Activated CD8-positive, alpha-beta T cell treated with anti-CD3 and anti-CD28 coated beads, Interleukin-2, amount 10 ng/mL, durations not matched to agents 7 days and 5 days (primary cell): ENCODE data around the gene PMPCA. TPM values are rescaled to one million over a fixed set of nuclear protein-coding genes. Genes with fewer than 3 reads are reported as not detected.
A peak's percentile ranks its signal among the peaks of the same experiment; 100 is the strongest.

Experiments used
- ATAC-seq: fragments of 150-1000 bp; cut with Tn5 transposase; one replicate; pipeline ENCODE4 v1.10.0; 2021; ENCODE audit warnings: moderate library complexity
- CTCF ChIA-PET: fragments of 350-600 bp; sonication (Branson Sonifier 250); formaldehyde crosslinking; loops from one replicate; lab custom pipeline; 2021; ENCODE audit warnings: antibody characterized with exemption; lab: Charles Lee
- POLR2A ChIA-PET: fragments of 350-600 bp; sonication (Branson Sonifier 250); formaldehyde crosslinking; loops from one replicate; lab custom pipeline; 2021; ENCODE audit warnings: antibody characterized with exemption; lab: Charles Lee
- DNase-seq: peaks from one replicate; pipeline ENCODE4 v3.0.0-alpha.2; 2020
- H3K27ac Mint-ChIP-seq: one replicate; pipeline ENCODE4 v1.8.0; 2021; ENCODE audit warnings: mild to moderate bottlenecking, mixed read lengths
- H3K27me3 Mint-ChIP-seq: one replicate; pipeline ENCODE4 v1.8.0; 2021; ENCODE audit warnings: low read depth, mixed read lengths
- H3K36me3 Mint-ChIP-seq: one replicate; pipeline ENCODE4 v1.8.0; 2021; ENCODE audit warnings: low read depth, mixed read lengths
- H3K4me1 Mint-ChIP-seq: one replicate; pipeline ENCODE4 v1.8.0; 2021; ENCODE audit warnings: low read depth, mixed read lengths
- H3K4me3 Mint-ChIP-seq: one replicate; pipeline ENCODE4 v1.8.0; 2021; ENCODE audit warnings: mild to moderate bottlenecking, mixed read lengths
- H3K9me3 Mint-ChIP-seq: one replicate; pipeline ENCODE4 v1.8.0; 2022; ENCODE audit warnings: mixed read lengths; ENCODE audit not compliant: insufficient read depth
- total RNA-seq, 2 experiments: library from RNA; stranded (reverse); gene quantifications; one replicate each; pipeline ENCODE4 v1.2.3, GENCODE V29; 2021

PMPCA gene
- total RNA-seq, 2 experiments from 2014 or later: 56.5 to 57.5 TPM

DNA sequence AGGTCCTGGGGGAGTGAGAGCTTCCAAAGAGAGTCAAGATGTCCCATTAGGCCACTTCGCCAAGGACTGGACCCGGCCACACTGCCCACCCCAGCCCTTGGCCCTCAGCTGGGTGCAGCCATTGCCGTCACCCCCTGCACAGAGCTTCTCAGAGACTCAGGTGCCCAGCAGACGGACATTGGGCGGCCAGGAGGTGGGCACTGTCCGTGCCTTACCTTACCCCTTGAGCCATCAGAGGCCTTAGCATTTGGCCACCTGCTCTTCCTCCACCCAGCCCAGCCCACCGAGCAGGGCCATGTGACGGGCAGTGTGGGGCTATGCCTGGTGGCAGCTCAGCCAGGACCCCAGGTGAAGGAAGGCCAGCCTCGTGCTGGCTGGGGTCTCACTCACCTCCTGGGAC lies 43.6 kb upstream of the PMPCA start:
- no peaks in the 10 kb centered on the region for H3K36me3 Mint-ChIP-seq
- peaks cover 12% of the 10 kb centered on the region for H3K4me1 Mint-ChIP-seq
- ATAC-seq (no peak), DNase-seq (no peak)
- no peak overlapping the region for H3K27ac Mint-ChIP-seq
- H3K9me3 Mint-ChIP-seq: no peaks in the 10 kb centered on the region
- ChIA-PET POLR2A (interaction anchor here (1.2 kb wide), 1 partner anchor 10 kb away, joined by 4 read pairs; no protein-coding TSS in a partner anchor), CTCF (interaction anchor here (1.1 to 1.2 kb wide), 2 partner anchors 30 to 34 kb away, joined by 3 read pairs; no protein-coding TSS in a partner anchor)
- H3K4me3 Mint-ChIP-seq: no peak overlapping the region
- H3K27me3 Mint-ChIP-seq: no peaks in the 10 kb centered on the region

DNA sequence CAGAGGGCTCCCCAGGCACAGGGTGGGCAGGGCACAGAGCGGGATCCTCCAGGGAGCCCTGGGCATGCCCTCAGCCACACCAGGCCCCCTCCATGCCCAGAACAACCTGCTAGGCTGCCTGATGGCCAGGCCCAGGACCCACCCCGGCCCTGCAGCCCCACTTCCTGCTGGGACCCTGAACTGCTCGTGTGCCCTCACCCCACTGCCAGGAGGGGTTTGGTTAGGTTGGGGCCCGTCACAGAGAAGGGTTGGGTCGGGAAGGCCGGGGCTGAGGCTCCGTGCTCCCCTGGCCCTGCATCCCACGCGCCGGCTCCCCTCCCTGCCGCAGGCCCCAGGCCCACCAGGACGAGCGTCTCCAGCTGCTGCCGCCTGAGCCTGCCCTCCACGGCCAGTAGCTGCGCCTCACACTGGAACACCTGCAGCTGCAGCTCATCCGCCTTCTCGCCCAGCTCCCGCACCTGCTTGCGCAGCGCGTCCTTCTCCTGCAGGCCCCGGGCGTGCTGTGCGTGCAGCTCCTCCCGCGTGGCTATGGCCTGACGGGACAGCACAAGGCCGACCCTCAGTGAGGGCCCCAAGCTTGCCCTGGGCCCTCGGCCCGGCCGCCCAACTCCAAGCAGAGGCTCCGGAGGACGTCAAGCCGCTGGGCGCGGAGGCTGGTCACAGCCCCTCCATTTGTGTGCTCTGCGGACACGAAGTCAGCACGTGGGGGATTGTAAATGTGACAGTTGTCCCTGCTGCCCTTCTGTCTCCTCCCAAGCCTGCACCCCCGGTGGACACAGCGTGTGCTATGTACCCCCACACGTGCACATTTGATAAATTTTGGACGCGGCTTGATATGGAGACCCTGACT lies 42.9 kb upstream of the PMPCA start:
- H3K27ac Mint-ChIP-seq: no peak overlapping the region
- no peaks in the 10 kb centered on the region for H3K27me3 Mint-ChIP-seq
- H3K36me3 Mint-ChIP-seq: no peaks in the 10 kb centered on the region
- no peaks in the 10 kb centered on the region for H3K9me3 Mint-ChIP-seq
- DNase-seq (no peak), ATAC-seq (no peak)
- H3K4me3 Mint-ChIP-seq: no peak overlapping the region
- ChIA-PET POLR2A (interaction anchor here (1.2 kb wide), 1 partner anchor 9 kb away, joined by 4 read pairs; no protein-coding TSS in a partner anchor), CTCF (interaction anchor here (1.2 kb wide), 1 partner anchor 33 kb away, joined by 3 read pairs; no protein-coding TSS in a partner anchor)
- H3K4me1 Mint-ChIP-seq: peaks cover 10% of the 10 kb centered on the region

DNA sequence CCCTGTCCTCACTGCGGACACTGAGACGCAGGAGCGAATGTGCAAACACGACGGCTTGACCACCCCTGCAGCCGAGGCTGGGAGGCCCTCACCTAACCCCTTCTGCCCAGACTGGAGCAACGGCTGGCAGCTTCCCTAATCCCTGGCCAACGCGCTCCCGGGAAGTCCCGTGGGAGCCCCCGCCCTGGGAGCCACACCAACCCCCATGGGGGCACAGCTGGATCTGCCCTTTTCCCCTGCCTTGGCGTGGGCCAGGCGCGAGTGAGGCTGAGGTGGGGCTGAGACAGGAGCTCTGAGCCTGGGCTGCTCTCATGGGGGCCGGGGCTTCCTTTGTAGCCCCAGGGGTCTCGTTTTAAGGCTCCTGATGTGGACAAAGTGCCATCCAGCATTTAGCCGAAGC lies 42.3 kb upstream of the PMPCA start:
- Mint-ChIP-seq H3K27ac (no peak overlapping the region), H3K4me3 (no peak overlapping the region), H3K27me3 (no peaks in the 10 kb centered on the region), H3K4me1 (peaks cover 9% of the 10 kb centered on the region), H3K9me3 (no peaks in the 10 kb centered on the region), H3K36me3 (no peaks in the 10 kb centered on the region)
- CTCF ChIA-PET: no interaction called here
- no peak for ATAC-seq
- POLR2A ChIA-PET: no interaction called here
- DNase-seq: no peak

DNA sequence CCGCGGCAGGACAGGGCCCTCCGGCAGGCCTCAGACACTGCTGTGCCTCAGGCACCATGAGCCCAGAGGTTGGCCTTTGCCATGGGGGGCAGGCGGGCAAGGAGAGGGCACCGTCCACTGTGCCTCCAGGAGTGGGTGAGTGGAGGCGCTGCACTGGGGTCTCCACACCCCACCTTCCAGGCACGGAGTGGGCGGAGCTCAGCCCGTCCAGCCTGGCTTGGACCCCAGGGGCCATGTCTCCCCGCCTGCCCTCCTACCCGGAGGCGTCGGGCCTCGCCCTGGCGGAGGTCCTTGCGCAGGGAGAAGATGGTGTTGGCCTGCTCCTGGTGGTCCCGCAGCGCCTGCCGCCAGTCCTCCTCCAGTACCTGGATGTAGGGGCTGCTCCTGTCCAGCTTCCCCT lies 40.4 kb upstream of the PMPCA start:
- ChIA-PET CTCF (no interaction called here), POLR2A (no interaction called here)
- Mint-ChIP-seq H3K4me3 (no peak overlapping the region), H3K27ac (no peak overlapping the region), H3K9me3 (no peaks in the 10 kb centered on the region), H3K27me3 (no peaks in the 10 kb centered on the region), H3K36me3 (no peaks in the 10 kb centered on the region), H3K4me1 (peaks cover 3% of the 10 kb centered on the region)
- no peak for ATAC-seq
- DNase-seq: no peak

DNA sequence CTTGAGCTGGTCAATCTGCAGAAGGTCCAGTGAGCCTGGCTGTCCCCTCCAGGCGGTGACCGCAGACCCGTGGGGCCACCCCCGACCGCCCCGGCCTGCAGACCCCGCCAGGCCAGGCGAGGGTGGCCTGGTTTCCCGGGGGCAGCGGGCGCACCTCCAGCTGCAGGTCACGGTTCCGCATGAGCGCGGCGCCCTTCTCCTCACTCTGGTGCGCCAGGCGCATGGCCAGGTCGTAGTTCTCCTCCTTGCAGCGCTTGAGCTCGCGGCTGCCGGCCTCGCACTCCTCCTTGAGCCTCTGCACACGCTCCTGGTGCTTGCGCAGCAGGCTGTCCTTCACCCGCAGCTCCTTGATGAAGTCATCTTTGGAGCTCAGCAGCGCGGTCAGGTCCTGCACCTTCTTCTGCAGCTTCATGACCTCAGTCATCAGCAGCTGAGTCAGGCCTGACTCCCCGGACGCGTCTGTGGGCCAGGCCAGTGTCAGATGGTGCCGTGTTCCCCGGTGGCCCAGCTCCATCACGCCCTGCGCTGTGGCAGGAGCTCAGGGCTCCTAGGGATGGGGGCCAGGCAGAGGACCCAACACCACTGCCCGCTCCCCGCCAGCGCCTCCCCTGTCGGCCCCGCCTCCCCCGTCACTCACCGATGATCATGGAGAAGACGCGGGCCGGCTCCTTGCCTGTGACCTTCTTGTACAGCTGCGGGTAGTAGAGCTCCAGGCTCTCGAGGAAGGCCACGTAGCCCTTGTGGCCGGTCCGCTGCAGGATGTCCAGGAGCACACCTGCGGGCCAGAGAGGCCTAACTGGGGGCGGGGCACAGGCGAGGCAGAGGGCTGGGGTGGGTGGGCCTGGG lies 39.5 kb upstream of the PMPCA start:
- no peak overlapping the region for H3K4me3 Mint-ChIP-seq
- peaks cover 3% of the 10 kb centered on the region for H3K4me1 Mint-ChIP-seq
- CTCF ChIA-PET: interaction anchor here (1.3 kb wide), 1 partner anchor 14 kb away, joined by 3 read pairs; no protein-coding TSS in a partner anchor
- no peak overlapping the region for H3K27ac Mint-ChIP-seq
- H3K9me3 Mint-ChIP-seq: no peaks in the 10 kb centered on the region
- POLR2A ChIA-PET: no interaction called here
- no peaks in the 10 kb centered on the region for H3K27me3 Mint-ChIP-seq
- no peaks in the 10 kb centered on the region for H3K36me3 Mint-ChIP-seq
- DNase-seq (no peak), ATAC-seq (no peak)

DNA sequence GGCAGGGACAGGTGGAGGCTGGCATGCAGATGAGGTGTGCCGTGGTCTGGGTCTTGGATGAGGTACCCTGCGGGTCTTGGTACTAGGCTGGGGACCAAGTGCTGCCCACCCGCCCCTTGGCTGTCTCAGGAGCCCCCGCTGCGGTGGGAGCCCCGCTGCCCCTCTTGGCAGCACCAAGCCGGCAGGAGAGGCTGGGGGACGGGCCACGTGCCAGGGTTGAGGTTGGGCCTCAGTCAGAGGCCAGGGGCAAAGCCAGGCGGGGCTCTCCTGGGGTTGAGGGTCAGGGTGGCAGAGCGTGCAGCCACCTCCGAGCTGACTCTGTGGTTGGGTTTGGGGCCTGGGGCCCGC lies 39.0 kb upstream of the PMPCA start:
- Mint-ChIP-seq H3K4me3 (no peak overlapping the region), H3K4me1 (peaks cover 3% of the 10 kb centered on the region), H3K9me3 (no peaks in the 10 kb centered on the region), H3K27me3 (no peaks in the 10 kb centered on the region), H3K27ac (no peak overlapping the region), H3K36me3 (no peaks in the 10 kb centered on the region)
- DNase-seq (no peak), ATAC-seq (no peak)
- ChIA-PET POLR2A (interaction anchor here (0.6 kb wide), 1 partner anchor 13 kb away, joined by 3 read pairs; no protein-coding TSS in a partner anchor), CTCF (interaction anchor here (1.3 kb wide), 1 partner anchor 13 kb away, joined by 3 read pairs; no protein-coding TSS in a partner anchor)

DNA sequence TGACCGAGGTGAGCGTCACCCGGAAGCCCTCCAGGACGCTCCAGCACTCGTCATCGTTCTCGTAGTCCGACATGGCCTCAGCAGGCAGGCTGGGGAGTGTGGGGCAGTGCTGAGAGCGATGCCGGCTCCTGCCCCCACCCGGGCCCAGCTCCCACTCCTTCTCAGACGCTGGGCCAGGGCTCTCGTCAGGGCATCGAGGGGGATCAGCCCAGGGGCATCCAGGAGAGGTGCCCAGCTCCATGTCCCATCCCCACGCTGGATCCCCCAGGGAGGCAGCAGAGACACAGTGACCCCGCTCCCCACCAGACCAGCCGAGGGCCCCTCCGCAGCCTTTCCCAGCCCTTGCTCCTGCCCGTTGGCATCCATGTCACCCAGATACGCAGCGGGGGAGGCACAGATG lies 38.5 kb upstream of the PMPCA start:
- CTCF ChIA-PET: no interaction called here
- no peak for ATAC-seq
- H3K36me3 Mint-ChIP-seq: no peaks in the 10 kb centered on the region
- POLR2A ChIA-PET: interaction anchor here (0.6 kb wide), 1 partner anchor 13 kb away, joined by 3 read pairs; no protein-coding TSS in a partner anchor
- no peak for DNase-seq
- no peak overlapping the region for H3K27ac Mint-ChIP-seq
- peaks cover 3% of the 10 kb centered on the region for H3K4me1 Mint-ChIP-seq
- no peaks in the 10 kb centered on the region for H3K9me3 Mint-ChIP-seq
- H3K4me3 Mint-ChIP-seq: no peak overlapping the region
- no peaks in the 10 kb centered on the region for H3K27me3 Mint-ChIP-seq

DNA sequence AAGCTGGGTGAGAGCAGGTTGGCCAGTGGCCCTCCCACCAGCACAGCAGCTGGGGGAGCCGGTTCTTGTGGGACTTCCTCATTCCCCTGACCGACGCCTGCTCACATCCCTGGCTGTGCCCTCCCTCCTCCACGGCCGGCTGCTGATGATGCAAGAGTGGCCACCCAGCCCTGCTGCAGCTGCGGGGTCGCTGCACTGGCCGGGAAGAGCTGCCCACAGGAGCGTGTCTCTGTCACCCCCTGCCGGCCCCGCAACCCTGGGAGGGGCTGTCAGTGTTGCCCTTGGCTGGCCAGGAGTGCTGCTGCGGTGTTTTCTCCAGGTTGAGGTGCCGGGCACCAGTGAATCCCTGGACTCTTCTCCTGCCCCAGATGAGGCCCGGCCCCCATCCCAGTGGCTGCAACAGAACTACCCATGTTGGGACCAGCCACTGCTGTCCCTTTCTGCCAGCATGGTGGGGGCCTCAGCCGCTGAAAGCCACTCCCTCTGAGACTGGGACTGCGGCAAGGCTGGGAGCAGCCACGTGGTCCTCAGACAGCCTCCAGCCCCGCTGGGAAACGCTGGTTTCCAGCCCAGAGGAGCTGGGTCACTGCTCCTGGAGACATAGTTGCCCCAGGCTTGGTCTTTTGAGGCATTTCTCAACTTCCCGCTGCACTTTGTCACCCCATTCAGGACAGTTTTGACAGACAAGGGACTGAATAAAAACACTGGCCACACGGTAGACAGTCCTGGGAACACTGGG lies 37.7 kb upstream of the PMPCA start:
- CTCF ChIA-PET: interaction anchor here (0.6 kb wide), 1 partner anchor 12 kb away, joined by 3 read pairs; no protein-coding TSS in a partner anchor
- H3K9me3 Mint-ChIP-seq: no peaks in the 10 kb centered on the region
- H3K36me3 Mint-ChIP-seq: no peaks in the 10 kb centered on the region
- no peak overlapping the region for H3K27ac Mint-ChIP-seq
- peak overlapping the region; percentile 45 for H3K4me3 Mint-ChIP-seq
- peaks cover 3% of the 10 kb centered on the region for H3K4me1 Mint-ChIP-seq
- POLR2A ChIA-PET: no interaction called here
- ATAC-seq: peak; percentile 38
- H3K27me3 Mint-ChIP-seq: no peaks in the 10 kb centered on the region
- DNase-seq: no peak

DNA sequence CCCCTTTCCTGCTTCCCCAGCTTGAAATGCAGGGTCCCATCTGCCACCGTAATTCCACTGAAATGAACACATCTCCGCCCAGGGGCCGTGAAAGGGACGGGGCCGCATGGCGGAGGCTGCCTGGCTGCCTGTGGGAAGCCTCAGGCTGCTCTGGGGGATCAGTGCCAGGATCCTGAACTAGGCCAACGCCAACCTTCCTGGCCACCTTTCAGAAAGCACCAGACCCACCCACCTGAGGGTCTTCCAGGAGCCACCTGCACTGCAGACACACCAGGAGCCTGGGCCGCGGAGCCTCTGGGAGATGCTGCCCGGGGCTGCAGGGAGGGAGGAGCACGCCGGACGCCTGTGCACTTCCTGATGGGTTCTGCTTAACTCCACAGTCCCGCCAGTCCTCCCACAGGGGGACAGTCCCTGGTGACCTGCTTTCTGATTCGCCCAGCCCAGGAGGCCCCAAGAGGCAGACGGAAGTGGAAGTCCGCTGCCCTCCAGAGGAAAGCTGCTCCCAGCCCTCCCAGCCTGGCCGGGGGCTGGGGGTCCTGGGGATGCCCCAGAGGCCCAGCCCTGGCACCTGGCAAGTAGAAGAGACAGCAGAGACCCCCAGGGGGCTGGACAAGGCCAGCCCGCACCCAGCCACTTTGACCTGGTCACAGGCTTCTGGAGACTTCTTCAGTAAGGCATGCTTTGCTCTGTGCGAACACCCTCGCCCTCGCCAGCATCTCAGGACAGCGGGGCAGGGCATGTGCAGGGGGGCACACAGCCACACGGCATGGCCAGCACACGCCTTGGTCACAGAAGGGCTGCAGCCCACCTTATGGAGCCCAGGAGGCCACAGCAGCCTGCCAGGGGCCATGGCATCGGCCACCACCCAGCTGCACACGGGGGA lies 36.9 kb upstream of the PMPCA start, which contains the start of gene CARD9:
TSS of gene CARD9 (minus strand) at position 370 of the 883 bp plus-strand sequence. CDS start 1,591 bp downstream, outside the sequence.
- Mint-ChIP-seq H3K9me3 (no peaks in the 10 kb centered on the region), H3K36me3 (no peaks in the 10 kb centered on the region), H3K27me3 (no peaks in the 10 kb centered on the region), H3K4me3 (peak within 1 kb of the TSS; percentile 45), H3K27ac (no peak within 1 kb of the TSS), H3K4me1 (peaks cover 3% of the 10 kb centered on the region)
- ChIA-PET CTCF (interaction anchor here (0.9 kb wide), 1 partner anchor 27 kb away, joined by 4 read pairs; the partner anchor contains the start of gene SNAPC4), POLR2A (interaction anchor here (1.4 kb wide), 1 partner anchor 11 kb away, joined by 3 read pairs; no protein-coding TSS in a partner anchor)
- peak; percentile 17 for ATAC-seq
- DNase-seq: no peak

DNA sequence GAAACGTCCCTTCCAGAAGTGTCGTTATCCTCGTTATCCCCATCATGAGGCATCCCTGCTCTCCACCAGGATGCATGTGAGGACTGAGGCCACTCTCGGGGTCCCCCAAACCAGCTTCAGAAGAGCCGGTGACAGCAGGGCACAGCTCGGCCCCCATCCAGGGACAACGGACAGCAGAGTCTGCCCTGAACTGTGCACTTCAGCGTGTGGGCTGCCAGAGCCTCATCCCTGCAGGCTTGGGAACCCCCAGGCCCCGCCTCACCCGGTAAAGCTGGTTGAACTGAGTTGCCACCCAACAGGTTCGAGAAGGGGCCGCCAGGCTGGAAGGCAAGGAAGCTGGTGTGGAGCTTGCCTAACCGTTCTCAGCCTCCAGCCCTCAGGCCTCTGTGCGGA lies 36.3 kb upstream of the PMPCA start:
- ATAC-seq (no peak), DNase-seq (no peak)
- H3K36me3 Mint-ChIP-seq: no peaks in the 10 kb centered on the region
- CTCF ChIA-PET: interaction anchor here (0.9 kb wide), 1 partner anchor 26 kb away, joined by 4 read pairs; the partner anchor contains the start of gene SNAPC4
- POLR2A ChIA-PET: interaction anchor here (1.4 kb wide), 1 partner anchor 11 kb away, joined by 3 read pairs; no protein-coding TSS in a partner anchor
- H3K4me1 Mint-ChIP-seq: peaks cover 3% of the 10 kb centered on the region
- no peaks in the 10 kb centered on the region for H3K27me3 Mint-ChIP-seq
- no peak overlapping the region for H3K4me3 Mint-ChIP-seq
- H3K9me3 Mint-ChIP-seq: no peaks in the 10 kb centered on the region
- H3K27ac Mint-ChIP-seq: no peak overlapping the region
